PC-3 (cell line): ENCODE results near the gene MAB21L4. TPM values are rescaled to one million over a fixed set of nuclear protein-coding genes. Genes with fewer than 3 reads are reported as not detected.

Experiments used
- ATAC-seq: fragments of 200-7000 bp; cut with Tn5 transposase; 2 replicates; pipeline ENCODE4 v1.9.1; 2020; ENCODE audit warnings: mild to moderate bottlenecking, moderate library complexity
- BruUV-seq: library from RNA; stranded (reverse); fragments of 400-500 nt; replicated peaks from 2 replicates; lab custom pipeline; 2021; lab: Mats Ljungman, UMichigan
- CTCF ChIA-PET: fragments of 300-600 bp; sonication (Branson Sonifier 250); formaldehyde crosslinking; loops from one replicate; lab custom pipeline; 2022; ENCODE audit warnings: antibody characterized with exemption; lab: Charles Lee
- POLR2A ChIA-PET: fragments of 300-600 bp; sonication (Branson Sonifier 250); formaldehyde crosslinking; loops from one replicate; lab custom pipeline; 2022; ENCODE audit warnings: antibody characterized with exemption; ENCODE audit not compliant: unreplicated experiment; lab: Charles Lee
- DNase-seq: peaks from one replicate; pipeline ENCODE4 v3.0.0-alpha.2; 2015
- H2AFZ ChIP-seq: fragments of 300-600 bp; sonication (generic); 2 replicates; pipeline ENCODE4 v1.6.0; 2016; ENCODE audit warnings: antibody characterized with exemption, low read length
- H3F3A ChIP-seq: fragments of 300-600 bp; sonication (generic); one replicate; pipeline ENCODE4 v1.6.0; 2017; ENCODE audit warnings: antibody characterized with exemption, low read length, control low read depth, mild to moderate bottlenecking; ENCODE audit not compliant: unreplicated experiment
- H3K27ac ChIP-seq: fragments of 300-600 bp; sonication (generic); 2 replicates; pipeline ENCODE4 v1.5.1; 2016; ENCODE audit warnings: mild to moderate bottlenecking, low read length
- H3K27me3 ChIP-seq: fragments of 300-600 bp; sonication (generic); 2 replicates; pipeline ENCODE4 v1.6.1; 2016; ENCODE audit warnings: low read length, mixed read lengths
- H3K36me3 ChIP-seq: fragments of 300-600 bp; sonication (generic); 2 replicates; pipeline ENCODE4 v1.6.1; 2016; ENCODE audit warnings: low read depth, mixed run types, low read length, mixed read lengths
- H3K4me1 ChIP-seq: fragments of 300-600 bp; sonication (generic); 2 replicates; pipeline ENCODE4 v1.5.1; 2016; ENCODE audit warnings: low read length; ENCODE audit not compliant: insufficient read depth
- H3K4me2 ChIP-seq: fragments of 300-600 bp; sonication (generic); 2 replicates; pipeline ENCODE4 v1.6.0; 2016; ENCODE audit warnings: low read length
- H3K4me3 ChIP-seq: fragments of 300-600 bp; sonication (generic); 2 replicates; pipeline ENCODE4 v1.5.1; 2016; ENCODE audit warnings: mild to moderate bottlenecking, low read length, mixed read lengths
- H3K79me2 ChIP-seq: fragments of 300-600 bp; sonication (generic); 2 replicates; pipeline ENCODE4 v1.6.1; 2017; ENCODE audit warnings: low read length, mixed read lengths
- H3K9ac ChIP-seq: fragments of 300-600 bp; sonication (generic); 2 replicates; pipeline ENCODE4 v1.6.0; 2016; ENCODE audit warnings: mild to moderate bottlenecking, low read length
- H3K9me2 ChIP-seq: fragments of 300-600 bp; sonication (generic); replicated peaks from 2 replicates; pipeline ENCODE4 v1.6.1; 2016; ENCODE audit warnings: mixed run types, low read length, mixed read lengths
- H3K9me3 ChIP-seq: fragments of 300-600 bp; sonication (generic); 2 replicates; pipeline ENCODE4 v1.6.1; 2016; ENCODE audit warnings: low read length, mixed read lengths
- H4K20me1 ChIP-seq: fragments of 300-600 bp; sonication (generic); 2 replicates; pipeline ENCODE4 v1.6.1; 2016; ENCODE audit warnings: low read length, mixed read lengths
- EZH2 ChIP-seq: fragments of 300-600 bp; sonication (generic); IDR thresholded peaks from one replicate; pipeline ENCODE4 v1.6.1; 2017; ENCODE audit warnings: antibody characterized with exemption, mild to moderate bottlenecking, low read length; ENCODE audit not compliant: unreplicated experiment
- EZH2phosphoT487 ChIP-seq: fragments of 300-600 bp; sonication (generic); IDR thresholded peaks from 2 replicates; pipeline ENCODE4 v1.6.1; 2018; ENCODE audit warnings: mild to moderate bottlenecking, antibody characterized with exemption, low read length, borderline replicate concordance
- intact Hi-C: fragments of 100-400 bp; cut with micrococcal nuclease; formaldehyde crosslinking; loops from 2 replicates; pipeline ENCODE4 v1.9.0; 2023
- total RNA-seq: library from RNA; depleted of rRNA; stranded (reverse); fragments of >200 nt; gene quantifications from 2 replicates; pipeline ENCODE4 v1.2.3, GENCODE V29; 2014
- TF ChIP-seq, protein P1 (sequence below): fragments of 300-600 bp; sonication (generic); conservative IDR thresholded peaks from 2 replicates; pipeline ENCODE4 v1.5.1; 2017; ENCODE audit warnings: antibody characterized with exemption, low read depth, mild to moderate bottlenecking, low read length

MAB21L4 gene
- total RNA-seq, 1 experiment from 2014 or later, result 1.0 TPM

DNA sequence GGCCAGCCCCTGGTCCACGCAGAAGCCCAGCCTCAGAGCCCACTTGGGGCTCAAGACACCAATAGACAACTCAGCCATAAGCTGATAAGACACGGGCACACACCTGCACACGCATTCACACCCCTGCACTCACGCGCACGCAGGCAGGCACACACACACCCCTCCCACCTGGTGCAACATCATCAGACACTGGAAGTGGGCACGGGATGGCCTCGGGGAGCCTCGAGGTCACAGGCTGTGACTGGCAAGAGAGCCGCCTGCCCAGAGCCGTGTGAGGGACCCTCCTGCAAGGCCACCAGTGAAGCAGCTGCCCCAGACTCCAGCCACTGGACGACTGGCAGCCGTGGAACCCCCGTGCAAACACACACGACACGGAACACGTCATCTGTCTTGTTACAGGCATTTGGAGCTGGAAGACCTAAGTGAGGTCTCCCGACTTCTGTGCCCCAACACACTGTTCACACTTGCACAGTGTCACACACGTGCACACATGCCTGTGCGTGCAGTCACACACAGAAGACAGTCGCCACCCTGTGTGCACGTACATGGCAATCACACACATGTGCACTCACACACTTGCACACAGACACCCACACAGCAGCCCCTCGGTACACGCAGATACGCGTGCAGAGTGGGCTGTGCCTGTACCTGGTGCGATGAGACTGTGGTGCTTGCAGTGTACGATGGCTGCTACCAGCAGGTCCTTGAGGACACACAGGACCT, 959 bp downstream of the MAB21L4 start:
- no peak overlapping the region for H3K9ac ChIP-seq
- DNase-seq, result no peak
- peaks cover 20% of the 10 kb centered on the region for H3K4me1 ChIP-seq
- no peak overlapping the region for H3K4me3 ChIP-seq
- H4K20me1 ChIP-seq, result no peaks in the 10 kb centered on the region
- POLR2A ChIA-PET, result no interaction called here
- CTCF ChIA-PET, result no interaction called here
- BruUV-seq, result no TSS peak
- H3K79me2 ChIP-seq, result no peaks in the 10 kb centered on the region
- H3K4me2 ChIP-seq, result no peak overlapping the region
- H3K36me3 ChIP-seq, result no peaks in the 10 kb centered on the region
- no peaks in the 10 kb centered on the region for H3K9me3 ChIP-seq
- H3K27me3 ChIP-seq, result no peaks in the 10 kb centered on the region
- TF ChIP-seq EZH2 (no peak), EZH2phosphoT487 (no peak)
- TF ChIP-seq, protein P1, sequence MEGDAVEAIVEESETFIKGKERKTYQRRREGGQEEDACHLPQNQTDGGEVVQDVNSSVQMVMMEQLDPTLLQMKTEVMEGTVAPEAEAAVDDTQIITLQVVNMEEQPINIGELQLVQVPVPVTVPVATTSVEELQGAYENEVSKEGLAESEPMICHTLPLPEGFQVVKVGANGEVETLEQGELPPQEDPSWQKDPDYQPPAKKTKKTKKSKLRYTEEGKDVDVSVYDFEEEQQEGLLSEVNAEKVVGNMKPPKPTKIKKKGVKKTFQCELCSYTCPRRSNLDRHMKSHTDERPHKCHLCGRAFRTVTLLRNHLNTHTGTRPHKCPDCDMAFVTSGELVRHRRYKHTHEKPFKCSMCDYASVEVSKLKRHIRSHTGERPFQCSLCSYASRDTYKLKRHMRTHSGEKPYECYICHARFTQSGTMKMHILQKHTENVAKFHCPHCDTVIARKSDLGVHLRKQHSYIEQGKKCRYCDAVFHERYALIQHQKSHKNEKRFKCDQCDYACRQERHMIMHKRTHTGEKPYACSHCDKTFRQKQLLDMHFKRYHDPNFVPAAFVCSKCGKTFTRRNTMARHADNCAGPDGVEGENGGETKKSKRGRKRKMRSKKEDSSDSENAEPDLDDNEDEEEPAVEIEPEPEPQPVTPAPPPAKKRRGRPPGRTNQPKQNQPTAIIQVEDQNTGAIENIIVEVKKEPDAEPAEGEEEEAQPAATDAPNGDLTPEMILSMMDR, result no peak
- no peaks in the 10 kb centered on the region for H3F3A ChIP-seq
- intact Hi-C loops, result no loop called here
- ATAC-seq, result no peak
- no peak overlapping the region for H2AFZ ChIP-seq
- no peak overlapping the region for H3K27ac ChIP-seq
- H3K9me2 ChIP-seq, result no peaks in the 10 kb centered on the region

DNA sequence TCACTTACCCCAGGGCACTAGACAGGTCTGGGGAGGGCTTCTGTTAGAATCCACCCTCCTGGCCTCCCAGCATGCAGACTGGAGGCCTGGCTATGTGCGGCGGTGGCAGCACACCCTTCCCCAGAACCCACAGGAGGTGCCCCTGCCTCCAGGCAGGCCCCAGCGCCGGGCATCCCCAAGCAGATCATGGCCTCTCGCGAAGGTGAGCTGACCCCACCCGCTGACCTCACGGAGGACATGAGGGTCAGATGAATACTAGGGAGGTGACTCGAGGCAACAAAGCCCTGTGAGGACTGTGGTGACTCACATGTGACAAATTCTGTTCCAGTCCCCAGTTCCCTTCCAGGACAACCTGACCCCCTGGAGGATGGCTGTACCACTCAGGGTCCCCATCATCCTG, 1.9 kb downstream of the MAB21L4 start:
- Histone ChIP-seq H3K79me2 (no peaks in the 10 kb centered on the region), H3K4me3 (no peak overlapping the region)
- intact Hi-C loops, result no loop called here

More for the DNA sequence above, 1.9 kb downstream of the MAB21L4 start:
- DNase-seq, result no peak
- no peak overlapping the region for H3K4me2 ChIP-seq
- ChIA-PET POLR2A (no interaction called here), CTCF (no interaction called here)
- H3K9me3 ChIP-seq, result no peaks in the 10 kb centered on the region
- no peak for ATAC-seq
- no peaks in the 10 kb centered on the region for H3K27me3 ChIP-seq
- no peak overlapping the region for H2AFZ ChIP-seq
- H3K27ac ChIP-seq, result no peak overlapping the region
- no peak for TF ChIP-seq EZH2
- TF ChIP-seq, protein P1, result no peak
- no peak for TF ChIP-seq EZH2phosphoT487
- H3K4me1 ChIP-seq, result peaks cover 20% of the 10 kb centered on the region
- no peak overlapping the region for H3K9ac ChIP-seq
- H3F3A ChIP-seq, result no peaks in the 10 kb centered on the region
- BruUV-seq, result no TSS peak
- H4K20me1 ChIP-seq, result no peaks in the 10 kb centered on the region
- H3K36me3 ChIP-seq, result no peaks in the 10 kb centered on the region
- no peaks in the 10 kb centered on the region for H3K9me2 ChIP-seq
